Measurements from ENCODE around the gene TNRC18. TPM values are rescaled to one million over a fixed set of nuclear protein-coding genes. Genes with fewer than 3 reads are reported as not detected.
"Not testable (repeated sequence)": the region's sequence is repeated elsewhere in the genome, so short reads cannot be mapped to it uniquely, and the experiment has no call there.

Gene TNRC18
- polyA plus RNA-seq, 3 donors: 0.64 to 49.9 (median 0.70) TPM

GRCh38 chr7:5270788-5271187, 152.8 kb downstream of the TNRC18 start:
- Mint-ChIP-seq H3K36me3 (no peaks in the 10 kb centered on the region), H3K9me3 (peaks cover 0 to 5% (median 0%) of the 10 kb centered on the region in 7 donors), H3K4me1 (peaks cover 15% of the 10 kb centered on the region), H3K4me3 (no peak overlapping the region), H3K27me3 (ENCODE audit: low read depth in 3 of 3) (peaks cover 0 to 10% (median 8%) of the 10 kb centered on the region in 3 donors), H3K27ac (no peak overlapping the region)
- no peaks in the 10 kb centered on the region for H3K36me3 ChIP-seq (replicated peaks in 1 of 2; ENCODE audit: control insufficient read depth in 1 of 2, insufficient read depth in 2 of 2, low read length in 2 of 2)
- H3K9ac ChIP-seq (ENCODE audit: insufficient read depth, low read length, poor library complexity, severe bottlenecking): no peak overlapping the region
- no peak for DNase-seq
- no peaks in the 10 kb centered on the region for H3K79me2 ChIP-seq (ENCODE audit: insufficient read depth, low read length)
- H2AFZ ChIP-seq (ENCODE audit: insufficient read depth, low read depth, low read length, poor library complexity, severe bottlenecking): no peak overlapping the region
- 73% methylated on average over 4 of the region's 6 CpGs for WGBS (ENCODE audit: insufficient coverage)
- no peaks in the 10 kb centered on the region for H4K20me1 ChIP-seq (ENCODE audit: insufficient read depth, low read length)
- H3K4me2 ChIP-seq (replicated peaks; ENCODE audit: extremely low read depth, low read length, poor library complexity, severe bottlenecking): no peak overlapping the region
- H3K27me3 ChIP-seq (ENCODE audit: control insufficient read depth in 2 of 2, insufficient read depth in 2 of 2, low read length in 2 of 2): no peaks in the 10 kb centered on the region
- no peak overlapping the region for H3K27ac ChIP-seq (ENCODE audit: low read depth in 1 of 2, low read length in 2 of 2)
- peaks cover 3 to 9% of the 10 kb centered on the region in 2 donors for H3K4me1 ChIP-seq (ENCODE audit: control insufficient read depth in 1 of 2, insufficient read depth in 2 of 2, low read length in 2 of 2)
- TF ChIP-seq CTCF (IDR thresholded peaks at IDR 0.05): no peak
- no peak overlapping the region for H3K4me3 ChIP-seq (replicated peaks in 1 of 3; ENCODE audit: low read depth in 2 of 3, low read length in 3 of 3)
- H3K9me3 ChIP-seq (replicated peaks in 1 of 2; ENCODE audit: control insufficient read depth in 1 of 2, insufficient read depth in 1 of 2, low read length in 2 of 2): no peaks in the 10 kb centered on the region
- intact Hi-C loops (cut with micrococcal nuclease): no loop called here

GRCh38 chr7:5269992-5270657, 153.5 kb downstream of the TNRC18 start:
- H3K4me3 ChIP-seq (replicated peaks in 1 of 3; ENCODE audit: low read depth in 2 of 3, low read length in 3 of 3); H3K27me3 ChIP-seq (ENCODE audit: control insufficient read depth in 2 of 2, insufficient read depth in 2 of 2, low read length in 2 of 2); H3K4me1 ChIP-seq (ENCODE audit: control insufficient read depth in 1 of 2, insufficient read depth in 2 of 2, low read length in 2 of 2); H3K27ac ChIP-seq (ENCODE audit: low read depth in 1 of 2, low read length in 2 of 2); H3K9me3 Mint-ChIP-seq; H3K36me3 Mint-ChIP-seq; H4K20me1 ChIP-seq (ENCODE audit: insufficient read depth, low read length); DNase-seq; H3K4me3 Mint-ChIP-seq; H3K9ac ChIP-seq (ENCODE audit: insufficient read depth, low read length, poor library complexity, severe bottlenecking); H3K4me2 ChIP-seq (replicated peaks; ENCODE audit: extremely low read depth, low read length, poor library complexity, severe bottlenecking); H3K36me3 ChIP-seq (replicated peaks in 1 of 2; ENCODE audit: control insufficient read depth in 1 of 2, insufficient read depth in 2 of 2, low read length in 2 of 2); H2AFZ ChIP-seq (ENCODE audit: insufficient read depth, low read depth, low read length, poor library complexity, severe bottlenecking); H3K27ac Mint-ChIP-seq; H3K9me3 ChIP-seq (replicated peaks in 1 of 2; ENCODE audit: control insufficient read depth in 1 of 2, insufficient read depth in 1 of 2, low read length in 2 of 2); intact Hi-C loops (cut with micrococcal nuclease); H3K79me2 ChIP-seq (ENCODE audit: insufficient read depth, low read length): not testable (repeated sequence)
- Mint-ChIP-seq H3K27me3 (ENCODE audit: low read depth in 3 of 3) (peaks cover 0 to 10% (median 8%) of the 10 kb centered on the region in 3 donors), H3K4me1 (peaks cover 15% of the 10 kb centered on the region)
- 96% methylated on average over 5 of the region's 12 CpGs for WGBS (ENCODE audit: insufficient coverage)

GRCh38 chr7:5267829-5268228, 155.8 kb downstream of the TNRC18 start:
- H3K79me2 ChIP-seq (ENCODE audit: insufficient read depth, low read length); H3K27me3 Mint-ChIP-seq (ENCODE audit: low read depth in 3 of 3); H3K4me1 ChIP-seq (ENCODE audit: control insufficient read depth in 1 of 2, insufficient read depth in 2 of 2, low read length in 2 of 2); H3K9ac ChIP-seq (ENCODE audit: insufficient read depth, low read length, poor library complexity, severe bottlenecking); H3K27ac ChIP-seq (ENCODE audit: low read depth in 1 of 2, low read length in 2 of 2); H3K9me3 Mint-ChIP-seq; H3K4me3 ChIP-seq (replicated peaks in 1 of 3; ENCODE audit: low read depth in 2 of 3, low read length in 3 of 3); H3K36me3 ChIP-seq (replicated peaks in 1 of 2; ENCODE audit: control insufficient read depth in 1 of 2, insufficient read depth in 2 of 2, low read length in 2 of 2); H3K4me2 ChIP-seq (replicated peaks; ENCODE audit: extremely low read depth, low read length, poor library complexity, severe bottlenecking); intact Hi-C loops (cut with micrococcal nuclease); H3K9me3 ChIP-seq (replicated peaks in 1 of 2; ENCODE audit: control insufficient read depth in 1 of 2, insufficient read depth in 1 of 2, low read length in 2 of 2); H3K36me3 Mint-ChIP-seq; H2AFZ ChIP-seq (ENCODE audit: insufficient read depth, low read depth, low read length, poor library complexity, severe bottlenecking); H3K27ac Mint-ChIP-seq; H3K27me3 ChIP-seq (ENCODE audit: control insufficient read depth in 2 of 2, insufficient read depth in 2 of 2, low read length in 2 of 2); H4K20me1 ChIP-seq (ENCODE audit: insufficient read depth, low read length): not testable (repeated sequence)
- peaks cover 15% of the 10 kb centered on the region for H3K4me1 Mint-ChIP-seq
- 23% methylated on average over 5 of the region's 8 CpGs for WGBS (ENCODE audit: insufficient coverage)
- peak overlapping the region in 1 of 2 donors; percentile 59 for H3K4me3 Mint-ChIP-seq
- DNase-seq: peak in 2 of 3 donors; percentile 5 to 10

Data from CD14-positive monocyte (primary cell).